ENCODE results near the gene METTL13.

DNA sequence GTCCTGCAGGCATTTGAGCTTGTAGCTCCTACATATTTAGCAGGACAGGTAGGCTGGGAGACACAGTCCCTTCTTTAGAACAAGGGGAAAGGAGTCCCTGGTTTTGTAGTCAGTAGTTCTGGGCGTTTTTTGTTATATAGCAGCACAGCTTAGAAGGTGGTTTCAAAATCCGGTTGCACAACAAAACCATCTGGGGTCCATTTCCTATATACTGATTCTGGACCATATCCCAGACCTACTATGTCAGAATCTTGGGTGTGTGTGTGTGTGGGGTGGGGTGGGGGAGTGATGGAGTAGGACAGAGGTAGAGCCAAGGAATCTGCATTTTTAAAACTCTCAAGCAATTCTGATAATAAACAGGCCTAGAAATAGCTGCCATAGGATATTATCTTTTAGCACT, 21.6 kb downstream of the METTL13 start:
- TF ChIP-seq CTCF (IDR thresholded peaks at IDR 0.05), result no peak
- TF ChIP-seq POLR2A (IDR thresholded peaks at IDR 0.05), result no peak
